Measurements from ENCODE around the gene PPP1R1C. TPM values are rescaled to one million over a fixed set of nuclear protein-coding genes. Genes with fewer than 3 reads are reported as not detected.

The PPP1R1C gene
- total and polyA plus RNA-seq, 7 donors = 0.83 to 3.5 (median 3.0) TPM; not detected in 4

DNA sequence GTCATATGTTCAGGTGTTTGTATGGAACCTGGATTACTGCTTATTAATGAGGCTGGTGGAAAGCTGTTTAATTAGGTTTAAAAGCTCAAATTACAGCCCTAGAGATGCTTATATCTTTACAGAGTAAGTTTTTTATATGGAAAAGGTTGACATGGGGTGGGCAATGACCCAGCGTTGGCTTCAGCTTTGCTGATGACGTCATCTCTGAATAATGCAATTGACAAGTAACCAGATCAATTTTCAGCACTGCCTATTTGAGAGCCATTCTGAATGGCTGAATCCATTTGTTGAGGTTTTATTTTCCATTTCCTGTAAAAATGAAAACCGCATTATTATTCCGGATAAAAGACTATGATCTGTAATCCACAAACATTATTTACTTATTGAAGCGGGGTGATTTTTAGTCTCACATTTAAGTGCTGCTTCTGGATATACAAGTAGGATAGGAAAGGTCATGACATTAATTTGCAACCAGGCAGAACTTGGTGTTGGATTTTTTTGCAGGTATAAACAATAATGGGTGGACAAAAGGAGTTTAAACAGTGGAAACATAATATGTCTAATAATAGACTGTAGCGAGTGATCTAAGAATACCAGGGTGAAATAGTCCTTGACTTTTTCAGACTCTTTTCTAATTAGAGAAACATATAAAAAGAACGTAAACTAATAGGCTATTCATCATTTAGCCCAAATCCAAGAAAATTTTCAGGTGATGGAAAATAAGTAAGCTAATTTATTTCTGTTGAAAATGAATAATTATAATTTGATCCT is 2.7 kb downstream of the PPP1R1C start:
- no peak for TF ChIP-seq POLR2A (IDR thresholded peaks at IDR 0.05)
- TF ChIP-seq, protein P1, sequence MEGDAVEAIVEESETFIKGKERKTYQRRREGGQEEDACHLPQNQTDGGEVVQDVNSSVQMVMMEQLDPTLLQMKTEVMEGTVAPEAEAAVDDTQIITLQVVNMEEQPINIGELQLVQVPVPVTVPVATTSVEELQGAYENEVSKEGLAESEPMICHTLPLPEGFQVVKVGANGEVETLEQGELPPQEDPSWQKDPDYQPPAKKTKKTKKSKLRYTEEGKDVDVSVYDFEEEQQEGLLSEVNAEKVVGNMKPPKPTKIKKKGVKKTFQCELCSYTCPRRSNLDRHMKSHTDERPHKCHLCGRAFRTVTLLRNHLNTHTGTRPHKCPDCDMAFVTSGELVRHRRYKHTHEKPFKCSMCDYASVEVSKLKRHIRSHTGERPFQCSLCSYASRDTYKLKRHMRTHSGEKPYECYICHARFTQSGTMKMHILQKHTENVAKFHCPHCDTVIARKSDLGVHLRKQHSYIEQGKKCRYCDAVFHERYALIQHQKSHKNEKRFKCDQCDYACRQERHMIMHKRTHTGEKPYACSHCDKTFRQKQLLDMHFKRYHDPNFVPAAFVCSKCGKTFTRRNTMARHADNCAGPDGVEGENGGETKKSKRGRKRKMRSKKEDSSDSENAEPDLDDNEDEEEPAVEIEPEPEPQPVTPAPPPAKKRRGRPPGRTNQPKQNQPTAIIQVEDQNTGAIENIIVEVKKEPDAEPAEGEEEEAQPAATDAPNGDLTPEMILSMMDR (IDR thresholded peaks at IDR 0.05) = no peak
- H3K4me1 ChIP-seq = peaks cover 0 to 24% (median 8%) of the 10 kb centered on the region in 4 donors
- H3K4me3 ChIP-seq = no peak overlapping the region
- WGBS, 2 donors = 73 to 86% methylated on average over 7 of the region's 7 CpGs
- intact Hi-C loops (cut with DNase I) = no loop called here
- no peaks in the 10 kb centered on the region for H3K27me3 ChIP-seq
- H3K36me3 ChIP-seq = no peaks in the 10 kb centered on the region
- H3K27ac ChIP-seq = no peak overlapping the region
- DNase-seq = no peak
- no peaks in the 10 kb centered on the region for H3K9me3 ChIP-seq

DNA sequence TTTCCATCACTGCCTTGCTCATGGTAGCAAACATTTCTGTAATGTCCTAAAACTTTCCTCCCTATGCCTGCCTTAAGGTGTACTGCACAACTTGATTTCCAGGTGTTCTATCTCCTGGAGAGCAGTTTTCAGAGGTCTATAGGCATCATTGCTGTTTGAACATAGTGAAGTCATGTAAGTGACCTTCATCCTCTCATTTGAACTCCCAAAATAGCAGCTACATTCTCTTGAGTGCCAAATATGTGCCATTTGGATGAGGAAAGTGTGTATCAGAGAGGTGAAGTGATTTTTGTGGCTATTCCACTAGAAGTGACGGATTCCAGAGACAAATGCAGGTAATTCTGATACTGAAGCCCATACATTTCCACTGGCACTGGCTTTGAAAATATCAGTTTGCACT is 3.4 kb downstream of the PPP1R1C start:
- Histone ChIP-seq H3K9me3 (no peaks in the 10 kb centered on the region), H3K36me3 (no peaks in the 10 kb centered on the region), H3K27me3 (no peaks in the 10 kb centered on the region), H3K27ac (no peak overlapping the region), H3K4me3 (no peak overlapping the region), H3K4me1 (peaks cover 0 to 23% (median 8%) of the 10 kb centered on the region in 4 donors)
- no peak for DNase-seq
- TF ChIP-seq, protein P1 (IDR thresholded peaks at IDR 0.05) = no peak
- no peak for TF ChIP-seq POLR2AphosphoS5 (IDR thresholded peaks at IDR 0.05)
- TF ChIP-seq POLR2A (IDR thresholded peaks at IDR 0.05) = no peak
- intact Hi-C loops (cut with DNase I) = no loop called here
- 93 to 94% methylated on average over 1 of the region's 1 CpG for WGBS, 2 donors

DNA sequence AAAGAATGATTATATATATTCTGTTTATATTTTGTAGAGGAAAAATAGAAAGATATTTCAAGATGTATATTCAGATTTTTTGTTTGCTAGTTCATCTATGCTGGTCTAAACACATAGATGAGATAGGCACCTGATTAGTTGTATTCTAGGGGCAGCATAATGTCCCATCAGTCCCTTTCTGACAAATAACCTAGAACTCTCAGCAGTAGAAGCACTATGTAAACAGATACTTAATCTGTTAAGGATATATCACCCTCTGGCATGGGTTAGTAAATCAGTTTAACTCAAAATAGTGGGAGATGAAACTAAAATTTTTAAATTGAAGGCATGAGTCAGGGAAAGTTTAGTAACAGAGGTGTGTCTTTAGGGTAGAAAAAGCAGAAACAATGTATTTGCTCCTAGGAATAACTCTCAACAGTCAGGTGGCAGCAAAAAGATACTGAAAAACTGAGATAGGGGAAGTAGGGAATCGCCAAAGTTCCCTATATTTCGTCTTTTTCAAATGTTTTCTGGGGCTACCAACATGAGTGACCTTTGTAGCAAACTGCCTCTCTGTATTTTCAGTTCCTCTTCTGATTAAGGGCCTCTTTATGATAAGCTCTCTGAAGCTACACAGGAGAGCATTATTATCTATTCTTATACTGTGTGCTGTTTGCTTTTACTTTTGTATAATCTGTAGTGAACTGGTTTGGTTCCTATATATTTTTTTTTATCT is 5.7 kb downstream of the PPP1R1C start:
- Histone ChIP-seq H3K36me3 (no peaks in the 10 kb centered on the region), H3K9me3 (no peaks in the 10 kb centered on the region), H3K4me3 (no peak overlapping the region), H3K27me3 (no peaks in the 10 kb centered on the region), H3K4me1 (peaks cover 0 to 5% (median 0%) of the 10 kb centered on the region in 4 donors), H3K27ac (no peak overlapping the region)
- 21 to 50% methylated on average over 2 of the region's 2 CpGs for WGBS, 2 donors
- TF ChIP-seq POLR2AphosphoS5 (IDR thresholded peaks at IDR 0.05) (no peak), POLR2A (IDR thresholded peaks at IDR 0.05) (no peak), EP300 (IDR thresholded peaks at IDR 0.05) (no peak)
- TF ChIP-seq, protein P1 (IDR thresholded peaks at IDR 0.05) = no peak
- intact Hi-C loops (cut with DNase I) = no loop called here
- DNase-seq = no peak

DNA sequence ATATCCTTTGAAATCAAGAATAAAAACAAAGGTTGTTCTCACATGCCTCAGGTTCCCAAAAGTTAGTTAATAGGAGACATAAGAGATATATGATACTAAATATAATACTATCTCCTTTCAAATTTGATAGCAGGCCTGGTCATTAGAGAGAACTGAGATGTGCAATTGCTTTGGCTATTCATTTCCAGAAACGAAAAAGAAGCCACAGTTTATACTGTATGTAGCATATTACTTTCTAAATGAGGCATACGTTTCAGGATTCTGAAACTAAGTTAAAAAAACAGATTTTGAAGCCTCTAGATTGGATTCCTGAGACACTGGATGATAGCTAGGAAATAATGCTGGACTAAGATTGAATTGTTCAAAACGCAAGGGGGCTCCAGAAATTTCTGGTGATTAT is 7.1 kb downstream of the PPP1R1C start:
- TF ChIP-seq EP300 (IDR thresholded peaks at IDR 0.05) (no peak), POLR2AphosphoS5 (IDR thresholded peaks at IDR 0.05) (no peak), POLR2A (IDR thresholded peaks at IDR 0.05) (no peak)
- TF ChIP-seq, protein P1 (IDR thresholded peaks at IDR 0.05) = no peak
- intact Hi-C loops (cut with DNase I) = no loop called here
- DNase-seq = no peak
- Histone ChIP-seq H3K4me3 (no peak overlapping the region), H3K27me3 (no peaks in the 10 kb centered on the region), H3K9me3 (no peaks in the 10 kb centered on the region), H3K27ac (no peak overlapping the region), H3K4me1 (peaks cover 0 to 5% (median 0%) of the 10 kb centered on the region in 4 donors), H3K36me3 (no peaks in the 10 kb centered on the region)
- WGBS, 2 donors = 75 to 80% methylated on average over 3 of the region's 3 CpGs
